ENCODE measurements around the gene LLGL1.

Gene LLGL1

GRCh38 chr17:18281788-18282187 is 56.4 kb downstream of the LLGL1 start:
- Histone ChIP-seq H3K9me3 (ENCODE audit: insufficient read depth, low read depth, low read length) (no peaks in the 10 kb centered on the region), H3K27me3 (ENCODE audit: insufficient read depth, low read length, poor library complexity, severe bottlenecking) (no peaks in the 10 kb centered on the region), H3F3A (ENCODE audit: low read depth) (no peaks in the 10 kb centered on the region), H3K36me3 (ENCODE audit: insufficient read depth, low read length) (peaks cover 92% of the 10 kb centered on the region; the same call in 1 of the 2 replicates), H3K9ac (ENCODE audit: low read depth, low read length, poor library complexity, severe bottlenecking) (no peak overlapping the region), H3K4me3 (ENCODE audit: low read length, poor library complexity, severe bottlenecking) (no peak overlapping the region), H2AFZ (ENCODE audit: low read length) (no peak overlapping the region), H3K9me2 (replicated peaks; ENCODE audit: low read depth, low read length) (no peaks in the 10 kb centered on the region), H3K79me2 (ENCODE audit: insufficient read depth, low read length) (no peaks in the 10 kb centered on the region), H3K4me1 (ENCODE audit: insufficient read depth, low read length, poor library complexity, severe bottlenecking) (no peaks in the 10 kb centered on the region), H4K20me1 (ENCODE audit: insufficient read depth, low read length, poor library complexity, severe bottlenecking) (no peaks in the 10 kb centered on the region), H3K4me2 (ENCODE audit: low read depth, low read length, poor library complexity, severe bottlenecking) (no peak overlapping the region)
- TF ChIP-seq EZH2phosphoT487 (IDR thresholded peaks at IDR 0.05; ENCODE audit: borderline replicate concordance) (no peak), CTCF (conservative IDR thresholded peaks at IDR 0.05; ENCODE audit: low read length) (no peak)

- Histone ChIP-seq H3K4me2 (ENCODE audit: low read depth, low read length, poor library complexity, severe bottlenecking) (no peak overlapping the region), H3K9me2 (replicated peaks; ENCODE audit: low read depth, low read length) (no peaks in the 10 kb centered on the region), H3K9ac (ENCODE audit: low read depth, low read length, poor library complexity, severe bottlenecking) (no peak overlapping the region), H3K4me1 (ENCODE audit: insufficient read depth, low read length, poor library complexity, severe bottlenecking) (no peaks in the 10 kb centered on the region), H3K27me3 (ENCODE audit: insufficient read depth, low read length, poor library complexity, severe bottlenecking) (no peaks in the 10 kb centered on the region), H2AFZ (ENCODE audit: low read length) (no peak overlapping the region), H3F3A (ENCODE audit: low read depth) (no peaks in the 10 kb centered on the region), H3K79me2 (ENCODE audit: insufficient read depth, low read length) (no peaks in the 10 kb centered on the region), H3K4me3 (ENCODE audit: low read length, poor library complexity, severe bottlenecking) (no peak overlapping the region), H3K9me3 (ENCODE audit: insufficient read depth, low read depth, low read length) (no peaks in the 10 kb centered on the region), H3K36me3 (ENCODE audit: insufficient read depth, low read length) (peaks cover 85% of the 10 kb centered on the region), H4K20me1 (ENCODE audit: insufficient read depth, low read length, poor library complexity, severe bottlenecking) (no peaks in the 10 kb centered on the region)
- TF ChIP-seq CTCF (conservative IDR thresholded peaks at IDR 0.05; ENCODE audit: low read length), result no peak
Measured at GRCh38 chr17:18285296-18285695, 59.9 kb downstream of the LLGL1 start.

- Histone ChIP-seq H4K20me1 (ENCODE audit: insufficient read depth, low read length, poor library complexity, severe bottlenecking) (no peaks in the 10 kb centered on the region), H3K79me2 (ENCODE audit: insufficient read depth, low read length) (no peaks in the 10 kb centered on the region), H3K27me3 (ENCODE audit: insufficient read depth, low read length, poor library complexity, severe bottlenecking) (no peaks in the 10 kb centered on the region), H3K4me2 (ENCODE audit: low read depth, low read length, poor library complexity, severe bottlenecking) (no peak overlapping the region), H3K9me2 (replicated peaks; ENCODE audit: low read depth, low read length) (no peaks in the 10 kb centered on the region), H3K9ac (ENCODE audit: low read depth, low read length, poor library complexity, severe bottlenecking) (no peak overlapping the region), H3K9me3 (ENCODE audit: insufficient read depth, low read depth, low read length) (no peaks in the 10 kb centered on the region), H3K36me3 (ENCODE audit: insufficient read depth, low read length) (peaks cover 68% of the 10 kb centered on the region), H2AFZ (ENCODE audit: low read length) (no peak overlapping the region), H3K4me3 (ENCODE audit: low read length, poor library complexity, severe bottlenecking) (no peak overlapping the region), H3K4me1 (ENCODE audit: insufficient read depth, low read length, poor library complexity, severe bottlenecking) (no peaks in the 10 kb centered on the region), H3F3A (ENCODE audit: low read depth) (no peaks in the 10 kb centered on the region)
- TF ChIP-seq CTCF (conservative IDR thresholded peaks at IDR 0.05; ENCODE audit: low read length) (no peak), EZH2phosphoT487 (IDR thresholded peaks at IDR 0.05; ENCODE audit: borderline replicate concordance) (no peak)
Measured at GRCh38 chr17:18291718-18292540, 66.5 kb downstream of the LLGL1 start.

All from Loucy (cell line).